Lung (tissue), 12 donors: ENCODE measurements around the gene CDRT4. TPM values are rescaled to one million over a fixed set of nuclear protein-coding genes. Genes with fewer than 3 reads are reported as not detected.

Experiments used
- ATAC-seq: fragments of 200-7000 bp; cut with Tn5 transposase; one replicate; pipeline ENCODE4 v1.9.1; 2020; ENCODE audit warnings: moderate number of reproducible peaks; ENCODE audit not compliant: insufficient read depth, low FRiP score
- DNase-seq, 3 donors: peaks; one replicate each; pipeline ENCODE4 v3.0.0-alpha.2; 2013 to 2017
- H3K27ac ChIP-seq, 2 donors: one replicate each; pipeline ENCODE4 v1.5.1; 2013; ENCODE audit warnings: mild to moderate bottlenecking in 2 of 2, moderate library complexity in 2 of 2, control low read depth in 1 of 2, inconsistent platforms in 1 of 2, low read depth in 1 of 2, low read length in 1 of 2
- H3K27me3 ChIP-seq, 3 donors: one replicate each; pipeline ENCODE4 v1.5.1; 2013; ENCODE audit warnings: low read length in 2 of 3; ENCODE audit not compliant: control insufficient read depth in 3 of 3, insufficient read depth in 3 of 3
- H3K36me3 ChIP-seq, 4 donors: one replicate each; pipeline ENCODE4 v1.5.1; 2013; ENCODE audit warnings: low read length in 4 of 4, mild to moderate bottlenecking in 1 of 4, moderate library complexity in 1 of 4; ENCODE audit not compliant: control insufficient read depth in 4 of 4, insufficient read depth in 4 of 4
- H3K4me1 ChIP-seq, 5 donors: one replicate each; pipeline ENCODE4 v1.5.1; 2013; ENCODE audit warnings: low read length in 5 of 5, mild to moderate bottlenecking in 2 of 5, moderate library complexity in 1 of 5; ENCODE audit not compliant: control insufficient read depth in 5 of 5, insufficient read depth in 5 of 5
- H3K4me3 ChIP-seq: one replicate; pipeline ENCODE4 v1.5.1; 2013; ENCODE audit warnings: mild to moderate bottlenecking, control low read depth, moderate library complexity
- H3K9ac ChIP-seq, 2 donors: one replicate each; pipeline ENCODE4 v1.5.1; 2013; ENCODE audit warnings: low read length in 2 of 2, control low read depth in 1 of 2; ENCODE audit not compliant: insufficient read depth in 1 of 2
- H3K9me3 ChIP-seq, 4 donors: one replicate each; pipeline ENCODE4 v1.5.1; 2013; ENCODE audit warnings: low read length in 3 of 4, mild to moderate bottlenecking in 1 of 4, moderate library complexity in 1 of 4; ENCODE audit not compliant: control insufficient read depth in 4 of 4, insufficient read depth in 3 of 4
- WGBS, 2 donors: extraction: QIAGEN DNeasy Blood & Tissue Kit; methylation state at CpG; one replicate each; pipeline ENCODE4 v1.1.7; 2013; 5-methylcytosine and 5-hydroxymethylcytosine counted together
- polyA plus RNA-seq, 2 donors: library from polyadenylated mRNA; stranded (reverse); fragments of 200-250 nt; gene quantifications; one replicate each; pipeline ENCODE4 v1.2.1, GENCODE V29; 2013
- total RNA-seq, 2 donors: library from RNA; depleted of rRNA in 1 of 2; stranded (reverse); fragments of >200 nt in 1 of 2; gene quantifications; one replicate each; pipeline ENCODE4 v1.2.1, GENCODE V29; 2014 to 2021
- TF ChIP-seq, protein P1 (sequence below): IDR thresholded peaks from 2 replicates; pipeline ENCODE4 v1.5.1; 2012; ENCODE audit warnings: mild to moderate bottlenecking; ENCODE audit errors: control extremely low read depth, extremely low read depth
- donor health status: control.
- donor health status: control.
- donor health status: Bipolar disorder and iron deficiency.
- donor health status: healthy.
- donor health status: DM: yes; HTN: yes; CAD: no.

Gene CDRT4
- total and polyA plus RNA-seq, 4 donors = 0.48 to 8.7 (median 8.6) TPM

- TF ChIP-seq, protein P1, sequence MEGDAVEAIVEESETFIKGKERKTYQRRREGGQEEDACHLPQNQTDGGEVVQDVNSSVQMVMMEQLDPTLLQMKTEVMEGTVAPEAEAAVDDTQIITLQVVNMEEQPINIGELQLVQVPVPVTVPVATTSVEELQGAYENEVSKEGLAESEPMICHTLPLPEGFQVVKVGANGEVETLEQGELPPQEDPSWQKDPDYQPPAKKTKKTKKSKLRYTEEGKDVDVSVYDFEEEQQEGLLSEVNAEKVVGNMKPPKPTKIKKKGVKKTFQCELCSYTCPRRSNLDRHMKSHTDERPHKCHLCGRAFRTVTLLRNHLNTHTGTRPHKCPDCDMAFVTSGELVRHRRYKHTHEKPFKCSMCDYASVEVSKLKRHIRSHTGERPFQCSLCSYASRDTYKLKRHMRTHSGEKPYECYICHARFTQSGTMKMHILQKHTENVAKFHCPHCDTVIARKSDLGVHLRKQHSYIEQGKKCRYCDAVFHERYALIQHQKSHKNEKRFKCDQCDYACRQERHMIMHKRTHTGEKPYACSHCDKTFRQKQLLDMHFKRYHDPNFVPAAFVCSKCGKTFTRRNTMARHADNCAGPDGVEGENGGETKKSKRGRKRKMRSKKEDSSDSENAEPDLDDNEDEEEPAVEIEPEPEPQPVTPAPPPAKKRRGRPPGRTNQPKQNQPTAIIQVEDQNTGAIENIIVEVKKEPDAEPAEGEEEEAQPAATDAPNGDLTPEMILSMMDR = no peak
- H3K36me3 ChIP-seq = no peaks in the 10 kb centered on the region
- DNase-seq = no peak
- peak overlapping the region in 1 of 2 donors; percentile 37 for H3K27ac ChIP-seq
- no peaks in the 10 kb centered on the region for H3K9me3 ChIP-seq
- WGBS, 2 donors = 93 to 94% methylated on average over 3 of the region's 3 CpGs
- H3K27me3 ChIP-seq = no peaks in the 10 kb centered on the region
- H3K4me3 ChIP-seq = no peak overlapping the region
- H3K9ac ChIP-seq = no peak overlapping the region
- ATAC-seq = no peak
- peaks cover 1 to 24% (median 7%) of the 10 kb centered on the region in 5 donors for H3K4me1 ChIP-seq
Measured at GRCh38 chr17:15408803-15409202, 58.6 kb downstream of the CDRT4 start.

GRCh38 chr17:15406081-15406480 lies 61.3 kb downstream of the CDRT4 start:
- no peaks in the 10 kb centered on the region for H3K36me3 ChIP-seq
- H3K27me3 ChIP-seq = no peaks in the 10 kb centered on the region
- 74 to 78% methylated on average over 5 of the region's 5 CpGs for WGBS, 2 donors
- H3K27ac ChIP-seq = no peak overlapping the region
- TF ChIP-seq, protein P1 = no peak
- no peaks in the 10 kb centered on the region for H3K9me3 ChIP-seq
- H3K9ac ChIP-seq = no peak overlapping the region
- peaks cover 2 to 26% (median 7%) of the 10 kb centered on the region in 5 donors for H3K4me1 ChIP-seq
- no peak overlapping the region for H3K4me3 ChIP-seq
- ATAC-seq = no peak
- DNase-seq = no peak

DNA sequence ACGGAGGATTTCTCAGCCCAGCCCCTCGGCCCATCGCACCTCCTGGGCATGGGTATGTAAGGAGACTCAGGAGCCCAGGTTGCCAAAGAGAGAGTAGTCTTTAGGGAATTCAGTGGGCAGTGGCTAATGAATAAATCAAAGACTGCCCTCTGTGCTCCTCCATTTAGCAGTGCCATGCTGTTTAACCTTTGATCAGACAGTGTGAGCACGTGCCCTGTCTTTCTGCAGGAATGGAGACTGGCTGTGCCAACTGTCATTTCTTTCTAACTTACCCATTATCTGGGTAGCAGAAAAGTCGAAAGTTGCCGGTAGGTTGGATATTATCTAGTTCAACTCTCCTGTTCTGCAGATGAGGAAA lies 62.4 kb downstream of the CDRT4 start:
- DNase-seq (no peak), ATAC-seq (no peak)
- no peaks in the 10 kb centered on the region for H3K27me3 ChIP-seq
- peaks cover 2 to 22% (median 7%) of the 10 kb centered on the region in 5 donors for H3K4me1 ChIP-seq
- no peaks in the 10 kb centered on the region for H3K9me3 ChIP-seq
- no peak overlapping the region for H3K4me3 ChIP-seq
- TF ChIP-seq, protein P1 = no peak
- H3K36me3 ChIP-seq = no peaks in the 10 kb centered on the region
- no peak overlapping the region for H3K9ac ChIP-seq
- WGBS, 2 donors = 91% methylated on average over 6 of the region's 6 CpGs
- no peak overlapping the region for H3K27ac ChIP-seq
